A549 (cell line): ENCODE results near the gene PIK3CB.

ENCODE experiments used
- CEBPB ChIP-seq, 2 experiments: fragments of >200 bp in 1 of 2; sonication (Bioruptor Twin) in 1 of 2; formaldehyde crosslinking in 1 of 2; IDR thresholded peaks; 2 replicates each; pipeline ENCODE4 v1.6.1; 2012 to 2016
- KDM1A ChIP-seq: fragments of 200-600 bp; sonication (generic); IDR thresholded peaks from 2 replicates; pipeline ENCODE4 v1.6.1; 2016; ENCODE audit warnings: low read depth, mild to moderate bottlenecking
- MAZ ChIP-seq: fragments of 150-350 bp; IDR thresholded peaks from 2 replicates; pipeline ENCODE4 v1.6.1; 2014; ENCODE audit warnings: antibody characterized with exemption, low read depth, low read length, borderline replicate concordance
- RCOR1 ChIP-seq: fragments of 150-350 bp; IDR thresholded peaks from 2 replicates; pipeline ENCODE4 v1.6.1; 2014; ENCODE audit warnings: antibody characterized with exemption, low read length, low read depth

- TF ChIP-seq RCOR1 (no peak), CEBPB (IDR thresholded peaks at IDR 0.05) (no peak), KDM1A (no peak), MAZ (no peak)
These were observed 48.8 kb downstream of the PIK3CB start for GRCh38 chr3:138785951-138786350.
